RWPE2 (cell line): Measurements from ENCODE around the gene LSG1.
A peak's percentile ranks its signal among the peaks of the same experiment; 100 is the strongest.

Source experiments
- ATAC-seq: fragments of 200-7000 bp; cut with Tn5 transposase; 3 replicates; pipeline ENCODE4 v1.9.1; 2021; ENCODE audit warnings: low read depth
- DNase-seq: peaks from one replicate; pipeline ENCODE4 v3.0.0-alpha.2; 2020; ENCODE audit warnings: low spot score
- H3K27ac ChIP-seq: fragments of 450-650 bp; 2 replicates; pipeline ENCODE4 v1.5.1; 2017; ENCODE audit warnings: mild to moderate bottlenecking; ENCODE audit not compliant: poor library complexity, severe bottlenecking
- H3K27me3 ChIP-seq: fragments of 250-450 bp; sonication (Bioruptor Pico); 2 replicates; pipeline ENCODE4 v1.5.1; 2021; ENCODE audit warnings: mild to moderate bottlenecking, moderate library complexity; ENCODE audit not compliant: insufficient read depth, poor library complexity, severe bottlenecking
- H3K36me3 ChIP-seq: fragments of 250-450 bp; sonication (Bioruptor Pico); 2 replicates; pipeline ENCODE4 v1.5.1; 2020; ENCODE audit warnings: low read depth, mild to moderate bottlenecking, moderate library complexity
- H3K4me1 ChIP-seq: fragments of 250-450 bp; sonication (Bioruptor Pico); 2 replicates; pipeline ENCODE4 v1.5.1; 2021; ENCODE audit warnings: mild to moderate bottlenecking, moderate library complexity; ENCODE audit not compliant: insufficient read depth, poor library complexity, severe bottlenecking
- H3K4me3 ChIP-seq: fragments of 250-450 bp; sonication (Bioruptor Pico); 2 replicates; pipeline ENCODE4 v1.5.1; 2021; ENCODE audit warnings: mild to moderate bottlenecking, moderate library complexity; ENCODE audit not compliant: severe bottlenecking
- H3K9me3 ChIP-seq: fragments of 250-450 bp; sonication (Bioruptor Pico); 2 replicates; pipeline ENCODE4 v1.5.1; 2021; ENCODE audit warnings: mild to moderate bottlenecking, moderate library complexity; ENCODE audit not compliant: severe bottlenecking
- CTCF ChIP-seq: fragments of 450-650 bp; IDR thresholded peaks from one replicate; pipeline ENCODE4 v1.5.1; 2017; ENCODE audit warnings: mild to moderate bottlenecking, moderate library complexity; ENCODE audit not compliant: poor library complexity, severe bottlenecking

The LSG1 gene

GRCh38 chr3:194685718-194686413 is 13.9 kb upstream of the LSG1 start, which contains the start of gene FAM43A:
FAM43A (plus strand) TSS chr3:194685883; CDS start chr3:194686827, 944 bp downstream.
- DNase-seq (peak; percentile 88), ATAC-seq (peak; percentile 80)
- Histone ChIP-seq H3K36me3 (no peaks in the 10 kb centered on the region), H3K4me3 (peak within 1 kb of the TSS; percentile 49), H3K27ac (no peak within 1 kb of the TSS), H3K9me3 (no peaks in the 10 kb centered on the region), H3K27me3 (peaks cover 8% of the 10 kb centered on the region), H3K4me1 (peaks cover 22% of the 10 kb centered on the region)
- TF ChIP-seq CTCF: peak; percentile 8

- Histone ChIP-seq H3K4me1 (peaks cover 21% of the 10 kb centered on the region), H3K9me3 (no peaks in the 10 kb centered on the region), H3K27me3 (peaks cover 8% of the 10 kb centered on the region), H3K27ac (no peak overlapping the region), H3K36me3 (no peaks in the 10 kb centered on the region), H3K4me3 (peak overlapping the region; percentile 49)
- TF ChIP-seq CTCF: no peak
- ATAC-seq (no peak; the same call in 2 of the 3 replicates), DNase-seq (no peak)
Measured at GRCh38 chr3:194685065-194685717, 13.2 kb upstream of the LSG1 start.

DNA sequence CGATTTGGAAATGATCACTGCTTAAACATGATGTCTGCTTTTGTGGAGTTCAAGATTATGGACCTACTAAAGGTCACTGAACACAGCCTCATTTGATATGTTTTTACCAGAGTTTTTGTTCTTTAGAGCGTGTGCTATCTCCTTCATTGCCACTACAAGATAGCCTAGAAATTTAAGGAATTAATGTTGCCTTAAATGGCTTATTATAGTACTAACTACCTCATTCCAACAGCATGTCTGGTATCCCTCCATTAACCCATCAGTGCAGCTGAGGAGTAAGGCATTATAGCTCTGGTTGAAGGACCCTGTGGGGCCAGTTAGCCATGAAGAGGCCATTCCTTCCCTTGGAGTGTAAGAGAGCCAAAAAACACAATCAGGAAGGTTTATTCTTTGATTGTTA is 11.4 kb upstream of the LSG1 start:
- Histone ChIP-seq H3K9me3 (no peaks in the 10 kb centered on the region), H3K27me3 (peaks cover 8% of the 10 kb centered on the region), H3K27ac (peak overlapping the region; percentile 18), H3K36me3 (no peaks in the 10 kb centered on the region), H3K4me1 (peaks cover 10% of the 10 kb centered on the region), H3K4me3 (no peak overlapping the region)
- ATAC-seq (no peak), DNase-seq (no peak)
- no peak for TF ChIP-seq CTCF

- peak overlapping the region; percentile 18 for H3K27ac ChIP-seq
Measured at GRCh38 chr3:194682694-194683310, 10.8 kb upstream of the LSG1 start.

More at GRCh38 chr3:194682694-194683310, 10.8 kb upstream of the LSG1 start:
- peaks cover 8% of the 10 kb centered on the region for H3K27me3 ChIP-seq
- ATAC-seq: peak; percentile 73
- no peaks in the 10 kb centered on the region for H3K36me3 ChIP-seq
- TF ChIP-seq CTCF: peak; percentile 92
- peaks cover 10% of the 10 kb centered on the region for H3K4me1 ChIP-seq
- H3K9me3 ChIP-seq: no peaks in the 10 kb centered on the region
- DNase-seq: peak; percentile 61
- H3K4me3 ChIP-seq: no peak overlapping the region
